Anterior cingulate cortex (tissue), 58 donors: ENCODE measurements around the gene FYN.

Source experiments
- DNase-seq, 58 donors: peaks; one replicate each; lab custom pipeline; 2025; lab: John Stamatoyannopoulos, UW

Gene FYN

GRCh38 chr6:111776236-111777221 lies 96.7 kb downstream of the FYN start:
- no peak for DNase-seq

- no peak for DNase-seq
Measured at GRCh38 chr6:111775145-111775922, 97.9 kb downstream of the FYN start.

- DNase-seq = no peak
Measured at GRCh38 chr6:111774346-111774703, 98.9 kb downstream of the FYN start.

DNA sequence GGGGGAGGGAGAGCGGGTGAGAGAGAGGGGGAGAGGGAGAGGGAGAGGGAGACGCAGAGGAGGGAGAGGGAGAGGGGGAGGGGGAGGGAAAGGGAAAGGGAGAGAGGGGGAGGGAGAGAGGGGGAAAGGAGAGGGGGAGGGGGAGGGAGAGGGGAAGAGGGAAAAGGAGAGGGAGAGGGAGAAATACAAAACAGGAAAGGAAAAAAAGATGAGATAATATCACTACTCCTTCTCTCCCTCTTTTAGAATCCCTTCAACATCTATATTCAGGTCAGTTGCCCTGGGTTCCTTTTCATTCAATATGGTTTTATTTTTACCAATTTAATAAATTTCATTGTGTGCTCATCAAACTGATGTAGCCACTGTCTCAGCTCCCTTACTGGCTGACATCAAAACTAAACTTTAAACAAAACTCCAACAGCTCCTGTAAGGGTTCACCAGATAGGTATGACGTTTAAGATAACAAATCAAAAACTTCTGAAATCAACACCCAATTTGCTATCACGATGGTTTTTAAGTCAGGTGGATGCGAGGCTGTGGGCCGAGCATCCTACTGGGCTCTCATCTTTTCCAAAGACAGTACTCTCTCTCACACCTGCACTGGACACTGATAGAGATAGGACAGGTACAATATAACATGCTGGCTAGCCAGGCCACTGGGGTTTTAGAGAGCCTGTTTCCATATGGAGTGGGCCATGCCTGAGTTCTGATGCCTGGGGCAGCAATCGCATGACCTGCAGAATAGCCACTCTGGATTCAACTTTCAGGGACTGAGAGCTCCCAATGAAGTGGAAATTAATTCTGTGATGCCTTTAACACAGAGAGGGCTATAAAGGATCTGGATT lies 99.5 kb downstream of the FYN start:
- DNase-seq = no peak

DNA sequence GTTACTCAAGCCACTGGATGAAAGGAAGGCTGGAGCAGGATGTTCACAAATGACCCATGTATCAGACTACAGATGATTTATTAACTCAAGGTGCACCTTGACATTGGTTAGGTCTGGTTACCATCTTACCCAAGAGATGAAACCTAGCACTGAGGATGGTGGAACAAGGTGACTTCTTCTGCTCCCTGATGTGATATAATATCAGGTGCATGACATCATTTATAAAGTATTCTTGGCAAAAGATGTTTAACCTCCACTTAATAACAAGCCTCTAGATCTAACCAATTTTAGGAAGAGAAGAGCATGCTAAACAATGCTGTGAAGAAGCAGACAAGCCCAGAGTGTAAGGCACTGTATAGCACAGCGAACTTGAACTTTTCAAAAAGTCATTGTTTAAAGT lies 100.9 kb downstream of the FYN start:
- no peak for DNase-seq

DNA sequence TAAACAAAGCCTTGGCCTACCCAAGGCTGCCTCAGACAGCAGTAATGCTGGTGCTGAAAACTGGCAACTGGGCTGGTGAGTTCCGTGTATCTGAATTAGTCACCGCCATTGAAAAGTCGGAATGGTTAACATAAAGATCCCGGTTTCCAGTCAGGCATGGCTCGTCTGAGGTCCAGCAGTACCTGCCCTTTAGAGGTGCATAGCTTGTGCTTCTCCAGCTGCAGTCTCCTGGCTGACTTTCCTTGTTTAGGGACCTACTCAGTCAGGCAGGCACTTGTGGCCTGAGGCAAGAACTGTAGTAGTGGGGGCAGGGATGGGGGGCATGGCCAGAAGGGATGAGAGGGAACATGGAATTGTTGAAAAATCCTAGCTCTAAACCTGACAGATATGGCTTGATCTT lies 101.6 kb downstream of the FYN start:
- no peak for DNase-seq

GRCh38 chr6:111771094-111771432 lies 102.2 kb downstream of the FYN start:
- no peak for DNase-seq

DNA sequence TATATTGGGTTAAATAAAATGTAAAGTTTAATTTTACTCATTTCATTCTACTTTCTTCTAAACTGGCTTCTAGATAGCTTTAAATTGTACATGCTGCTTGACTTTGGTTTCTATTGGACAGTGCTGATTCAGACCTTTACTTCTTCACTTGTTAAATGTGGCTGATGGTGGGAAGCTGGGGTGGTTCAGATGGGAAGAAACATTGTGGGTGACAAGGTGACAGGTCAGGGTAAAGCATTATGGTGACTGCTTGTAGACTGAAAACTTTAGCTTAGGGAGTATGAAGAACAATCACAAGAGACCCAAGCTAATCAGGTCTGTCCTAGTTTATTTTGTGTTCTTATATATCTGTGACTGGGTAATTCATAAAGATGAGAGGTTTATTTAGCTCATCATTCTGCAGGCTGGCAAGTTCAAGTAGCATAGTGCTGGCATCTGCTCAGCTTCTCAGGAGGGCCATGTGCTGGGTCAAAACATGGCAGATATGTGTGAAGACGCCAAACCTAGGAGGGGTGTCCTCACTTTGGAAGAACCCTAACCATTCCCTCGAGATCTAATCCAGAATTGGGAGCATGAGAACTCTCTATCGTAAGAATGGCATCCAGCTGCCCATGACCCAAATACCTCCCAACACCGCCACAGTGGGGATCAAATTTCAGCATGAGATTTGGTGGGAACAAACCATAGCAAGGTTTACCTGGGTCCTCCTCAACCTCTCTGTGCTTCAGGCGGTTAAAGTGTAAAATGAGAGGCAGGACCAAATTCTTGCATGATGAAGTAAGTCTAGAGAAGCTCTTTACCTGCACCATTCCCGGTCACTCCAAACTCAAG lies 102.8 kb downstream of the FYN start:
- no peak for DNase-seq

DNA sequence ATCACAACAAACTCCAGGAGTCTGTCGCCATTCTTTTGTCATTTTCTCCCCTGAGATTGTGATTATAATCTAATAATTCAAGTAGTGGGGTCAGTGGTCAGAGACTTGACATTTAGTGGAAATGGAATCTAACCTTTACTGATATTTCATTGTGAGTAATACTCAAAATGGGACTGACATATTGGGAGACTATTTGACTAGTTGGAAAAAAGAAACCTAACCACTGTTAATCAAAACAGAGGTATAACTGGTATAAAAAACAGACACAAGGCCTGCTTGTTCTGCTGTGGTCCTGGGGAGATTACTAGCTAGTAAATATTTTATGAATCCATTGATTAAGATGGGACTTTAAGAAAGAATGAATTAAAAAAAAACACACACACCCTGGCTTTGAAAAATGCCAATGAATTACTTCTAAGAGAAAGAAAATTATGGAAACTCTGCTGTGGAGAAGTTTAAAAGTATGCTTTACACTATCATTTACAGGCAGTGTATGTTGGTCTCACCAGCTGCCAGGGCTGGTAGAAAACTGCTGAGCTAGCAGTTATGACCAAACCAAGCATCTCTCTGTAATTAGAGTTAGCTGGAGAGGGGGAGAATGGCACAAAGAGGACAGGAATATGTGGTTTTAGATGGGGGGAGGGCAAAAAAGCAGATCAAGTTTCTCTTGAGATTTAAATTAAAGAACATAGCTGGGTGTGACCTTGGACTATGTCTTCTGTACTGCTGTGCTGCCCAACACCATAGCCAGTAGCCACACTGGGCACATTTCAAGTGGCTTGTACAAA lies 103.7 kb downstream of the FYN start:
- DNase-seq = no peak

DNA sequence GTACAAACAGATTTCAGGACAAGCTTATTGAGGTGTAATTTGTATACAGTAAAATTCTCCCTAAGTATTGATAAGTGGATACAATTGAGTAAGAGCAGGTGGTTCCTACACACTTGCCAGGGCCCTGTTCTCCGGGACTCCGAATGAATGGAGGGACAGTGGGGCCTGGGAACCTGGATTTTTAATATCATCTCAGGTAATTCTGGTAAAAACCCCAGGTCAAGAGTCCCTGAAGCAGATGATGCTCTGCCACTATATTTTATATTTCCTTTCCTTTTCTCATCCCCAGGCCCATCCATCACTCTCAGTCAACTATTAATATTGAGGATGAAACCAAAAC lies 104.9 kb downstream of the FYN start:
- DNase-seq = no peak

DNA sequence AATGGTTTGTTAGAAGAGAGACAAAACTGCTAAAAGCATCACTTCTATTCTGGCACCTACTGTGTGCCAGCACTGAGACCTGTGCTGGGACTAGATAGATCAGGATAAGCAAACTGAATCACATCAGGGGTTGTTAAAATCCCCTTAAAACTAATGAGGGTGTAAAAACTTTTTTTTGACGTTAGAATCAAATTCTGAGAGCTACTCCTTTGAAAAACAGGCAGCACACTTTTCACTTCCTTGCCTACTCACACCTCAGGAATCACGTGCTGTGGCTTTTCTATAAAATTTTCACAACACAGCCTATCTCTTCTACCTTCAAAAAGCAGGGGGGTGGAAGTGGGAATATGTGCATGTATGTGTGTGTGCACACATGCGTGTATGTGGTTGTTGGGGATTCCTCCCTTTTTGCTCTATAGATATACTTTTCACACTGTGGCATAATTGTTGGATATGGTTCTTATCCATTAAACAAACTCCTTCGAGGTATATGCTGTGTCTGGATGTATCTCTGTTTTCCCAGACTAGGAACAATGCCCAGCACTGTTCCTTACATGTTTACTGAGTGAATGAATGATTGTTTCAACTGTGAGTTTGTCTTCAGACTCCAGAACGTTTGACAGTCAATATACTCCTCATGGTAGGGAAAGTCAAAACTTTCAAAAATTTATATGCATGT lies 105.4 kb downstream of the FYN start:
- no peak for DNase-seq

GRCh38 chr6:111766201-111766857 lies 106.9 kb downstream of the FYN start:
- no peak for DNase-seq

DNA sequence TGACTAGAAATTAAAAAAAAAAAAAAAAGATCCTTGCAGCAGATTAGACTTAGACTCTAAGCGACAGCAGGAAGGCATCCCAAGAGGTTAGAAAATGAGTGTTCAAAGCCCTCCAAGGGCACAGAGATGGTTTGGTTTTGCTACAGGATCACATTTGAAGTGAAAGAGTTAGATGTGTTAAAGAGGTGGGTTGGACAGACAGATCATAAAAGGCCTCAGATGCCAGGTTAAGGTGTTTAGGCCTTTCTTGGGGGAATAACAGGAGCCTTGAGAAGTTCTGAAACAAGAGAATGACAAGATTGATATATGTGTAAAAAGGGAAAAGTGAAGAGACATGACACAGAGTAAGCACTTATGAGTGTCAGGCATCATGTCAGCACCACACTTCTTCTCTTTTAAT lies 107.5 kb downstream of the FYN start:
- no peak for DNase-seq

GRCh38 chr6:111764238-111765175 lies 108.7 kb downstream of the FYN start:
- DNase-seq = peak in 2 of 58 donors; percentile 22 to 27

DNA sequence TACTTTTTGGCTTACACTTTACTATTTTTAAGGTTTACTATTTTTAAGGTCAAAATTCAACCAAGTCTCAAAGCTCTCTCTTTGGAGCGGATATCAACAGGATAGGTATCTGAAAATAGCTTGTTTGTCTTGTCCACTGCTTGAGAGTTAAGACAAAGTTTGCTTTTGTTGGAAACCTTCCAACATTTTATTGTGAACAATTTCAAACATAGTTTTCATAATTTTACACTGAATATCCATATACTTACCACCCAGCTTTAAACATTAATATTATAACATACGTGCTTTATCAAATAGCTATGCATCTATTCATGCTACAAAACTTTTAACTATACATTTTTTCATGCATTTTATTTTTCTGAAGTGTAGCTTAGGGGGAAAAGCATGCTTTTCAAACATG lies 109.9 kb downstream of the FYN start:
- DNase-seq = no peak

DNA sequence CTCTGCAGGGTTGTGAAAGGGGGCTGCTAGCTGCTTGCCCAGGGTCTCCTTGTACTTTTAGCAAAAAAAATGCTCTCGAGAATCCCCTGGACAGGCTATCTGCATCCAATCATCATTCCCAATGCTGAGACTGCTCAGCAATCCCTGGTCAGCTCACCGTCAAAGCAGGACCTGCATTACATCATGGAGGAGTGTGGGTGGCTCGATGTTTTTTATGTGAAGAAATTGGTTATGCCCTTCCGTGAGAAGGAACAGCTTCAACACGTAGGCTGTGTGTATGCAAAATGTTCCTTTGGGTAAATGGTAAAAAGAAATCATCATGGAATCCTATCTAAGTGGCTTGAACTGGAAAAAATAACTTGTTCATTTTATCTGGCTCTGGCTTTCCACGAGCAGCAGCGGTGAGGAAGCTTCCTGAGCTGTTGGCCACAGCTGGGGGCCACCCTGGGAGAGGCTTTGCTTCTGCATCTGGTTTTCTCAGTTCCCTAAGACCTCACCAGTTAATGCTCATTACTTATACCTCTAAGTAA lies 111.4 kb downstream of the FYN start:
- peak in 4 of 58 donors; percentile 12 to 65 (median 21) for DNase-seq

DNA sequence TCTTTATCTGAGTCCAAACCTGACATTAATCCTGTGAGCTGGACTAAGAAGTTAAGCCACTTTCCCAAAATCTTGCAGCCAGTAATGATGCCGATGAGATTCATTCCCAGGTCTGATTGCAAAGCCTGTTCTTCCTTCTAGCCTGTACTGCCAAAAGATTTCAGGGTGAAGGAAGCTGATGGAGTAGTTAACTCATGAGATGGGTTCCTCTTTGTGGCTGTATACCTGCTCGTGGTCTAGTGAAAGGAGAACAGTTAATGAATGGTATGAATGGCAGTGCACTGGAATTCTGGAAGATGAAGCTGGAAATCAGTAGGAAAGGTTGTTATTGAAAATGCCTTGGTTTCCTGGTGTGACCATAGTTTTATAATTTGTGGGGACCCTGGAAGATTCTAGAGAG lies 112.0 kb downstream of the FYN start:
- DNase-seq = no peak
